ENCODE results near the gene FDX1. TPM values are rescaled to one million over a fixed set of nuclear protein-coding genes. Genes with fewer than 3 reads are reported as not detected.

FDX1 gene
- polyA plus RNA-seq, 3 donors, result 3.9 to 20.2 (median 12.8) TPM

DNA sequence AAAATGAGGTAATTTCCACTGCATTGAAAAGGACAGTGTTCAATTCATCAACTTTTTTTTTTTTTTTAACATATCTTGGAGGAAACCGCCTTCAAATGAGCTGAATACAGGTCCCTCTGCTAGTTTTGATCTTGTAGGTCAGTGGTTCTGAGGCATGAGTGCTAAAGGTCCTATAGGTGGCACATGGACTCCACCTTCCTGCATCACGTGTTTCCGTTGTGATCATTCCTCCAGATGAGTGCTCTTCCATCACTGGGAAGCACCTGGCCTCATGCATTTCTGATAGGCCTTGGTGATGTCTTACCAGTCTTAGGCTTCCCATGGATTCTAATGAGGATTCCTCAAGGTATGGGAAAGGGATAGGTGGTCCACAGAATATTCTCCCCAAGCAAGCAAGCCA lies 37.8 kb downstream of the FDX1 start:
- Mint-ChIP-seq H3K36me3 (peaks cover 19 to 23% of the 10 kb centered on the region in 2 donors), H3K27ac (no peak overlapping the region), H3K4me1 (no peaks in the 10 kb centered on the region), H3K4me3 (no peak overlapping the region), H3K9me3 (peaks cover 0 to 3% (median 0%) of the 10 kb centered on the region in 7 donors), H3K27me3 (ENCODE audit: low read depth in 3 of 3) (no peaks in the 10 kb centered on the region)
- no peak overlapping the region for H2AFZ ChIP-seq (ENCODE audit: insufficient read depth, low read depth, low read length, poor library complexity, severe bottlenecking)
- H3K79me2 ChIP-seq (ENCODE audit: insufficient read depth, low read length), result no peaks in the 10 kb centered on the region
- no peak overlapping the region for H3K4me3 ChIP-seq (replicated peaks in 1 of 3; ENCODE audit: low read depth in 2 of 3, low read length in 3 of 3)
- intact Hi-C loops (cut with micrococcal nuclease), result loop anchor here (10.0 kb wide), 1 partner anchor 767 kb away; no protein-coding TSS in a partner anchor
- no peaks in the 10 kb centered on the region for H3K27me3 ChIP-seq (ENCODE audit: control insufficient read depth in 2 of 2, insufficient read depth in 2 of 2, low read length in 2 of 2)
- WGBS (ENCODE audit: insufficient coverage), result 100% methylated on average over 2 of the region's 3 CpGs
- no peaks in the 10 kb centered on the region for H3K4me1 ChIP-seq (ENCODE audit: control insufficient read depth in 1 of 2, insufficient read depth in 2 of 2, low read length in 2 of 2)
- TF ChIP-seq, protein P1, sequence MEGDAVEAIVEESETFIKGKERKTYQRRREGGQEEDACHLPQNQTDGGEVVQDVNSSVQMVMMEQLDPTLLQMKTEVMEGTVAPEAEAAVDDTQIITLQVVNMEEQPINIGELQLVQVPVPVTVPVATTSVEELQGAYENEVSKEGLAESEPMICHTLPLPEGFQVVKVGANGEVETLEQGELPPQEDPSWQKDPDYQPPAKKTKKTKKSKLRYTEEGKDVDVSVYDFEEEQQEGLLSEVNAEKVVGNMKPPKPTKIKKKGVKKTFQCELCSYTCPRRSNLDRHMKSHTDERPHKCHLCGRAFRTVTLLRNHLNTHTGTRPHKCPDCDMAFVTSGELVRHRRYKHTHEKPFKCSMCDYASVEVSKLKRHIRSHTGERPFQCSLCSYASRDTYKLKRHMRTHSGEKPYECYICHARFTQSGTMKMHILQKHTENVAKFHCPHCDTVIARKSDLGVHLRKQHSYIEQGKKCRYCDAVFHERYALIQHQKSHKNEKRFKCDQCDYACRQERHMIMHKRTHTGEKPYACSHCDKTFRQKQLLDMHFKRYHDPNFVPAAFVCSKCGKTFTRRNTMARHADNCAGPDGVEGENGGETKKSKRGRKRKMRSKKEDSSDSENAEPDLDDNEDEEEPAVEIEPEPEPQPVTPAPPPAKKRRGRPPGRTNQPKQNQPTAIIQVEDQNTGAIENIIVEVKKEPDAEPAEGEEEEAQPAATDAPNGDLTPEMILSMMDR (IDR thresholded peaks at IDR 0.05), result no peak
- no peaks in the 10 kb centered on the region for H4K20me1 ChIP-seq (ENCODE audit: insufficient read depth, low read length)
- peaks cover 5 to 21% of the 10 kb centered on the region in 2 donors for H3K36me3 ChIP-seq (replicated peaks in 1 of 2; ENCODE audit: control insufficient read depth in 1 of 2, insufficient read depth in 2 of 2, low read length in 2 of 2)
- no peak overlapping the region for H3K27ac ChIP-seq (ENCODE audit: low read depth in 1 of 2, low read length in 2 of 2)
- DNase-seq, result no peak
- H3K9ac ChIP-seq (ENCODE audit: insufficient read depth, low read length, poor library complexity, severe bottlenecking), result no peak overlapping the region
- no peaks in the 10 kb centered on the region for H3K9me3 ChIP-seq (replicated peaks in 1 of 2; ENCODE audit: control insufficient read depth in 1 of 2, insufficient read depth in 1 of 2, low read length in 2 of 2)
- H3K4me2 ChIP-seq (replicated peaks; ENCODE audit: extremely low read depth, low read length, poor library complexity, severe bottlenecking), result no peak overlapping the region

DNA sequence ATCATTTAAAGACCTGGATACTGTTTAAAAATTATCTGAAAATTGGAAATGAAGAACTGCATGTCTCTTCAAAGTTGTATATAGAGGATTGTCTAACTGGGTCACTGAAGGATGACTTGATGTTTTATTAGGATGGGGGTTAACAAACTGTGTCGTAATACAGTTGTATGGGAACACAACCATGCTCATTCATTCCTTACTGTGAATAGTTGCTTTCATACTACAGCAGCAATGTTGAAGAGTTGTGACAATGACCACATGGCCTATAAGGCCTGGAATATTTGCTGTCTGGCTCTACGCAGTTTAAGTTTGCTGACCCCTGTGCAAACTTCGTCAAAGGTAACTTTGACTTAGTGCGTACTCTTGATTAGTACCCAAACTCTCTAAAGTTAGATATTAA lies 38.4 kb downstream of the FDX1 start:
- Histone ChIP-seq H3K27me3 (ENCODE audit: control insufficient read depth in 2 of 2, insufficient read depth in 2 of 2, low read length in 2 of 2) (no peaks in the 10 kb centered on the region), H3K36me3 (replicated peaks in 1 of 2; ENCODE audit: control insufficient read depth in 1 of 2, insufficient read depth in 2 of 2, low read length in 2 of 2) (peaks cover 5 to 17% of the 10 kb centered on the region in 2 donors), H3K9ac (ENCODE audit: insufficient read depth, low read length, poor library complexity, severe bottlenecking) (no peak overlapping the region), H3K4me2 (replicated peaks; ENCODE audit: extremely low read depth, low read length, poor library complexity, severe bottlenecking) (no peak overlapping the region), H3K4me3 (replicated peaks in 1 of 3; ENCODE audit: low read depth in 2 of 3, low read length in 3 of 3) (no peak overlapping the region), H4K20me1 (ENCODE audit: insufficient read depth, low read length) (no peaks in the 10 kb centered on the region), H3K79me2 (ENCODE audit: insufficient read depth, low read length) (no peaks in the 10 kb centered on the region), H3K27ac (ENCODE audit: low read depth in 1 of 2, low read length in 2 of 2) (no peak overlapping the region), H3K4me1 (ENCODE audit: control insufficient read depth in 1 of 2, insufficient read depth in 2 of 2, low read length in 2 of 2) (no peaks in the 10 kb centered on the region), H3K9me3 (replicated peaks in 1 of 2; ENCODE audit: control insufficient read depth in 1 of 2, insufficient read depth in 1 of 2, low read length in 2 of 2) (no peaks in the 10 kb centered on the region), H2AFZ (ENCODE audit: insufficient read depth, low read depth, low read length, poor library complexity, severe bottlenecking) (no peak overlapping the region)
- no CpG with 5 or more reads among the region's 4 CpGs for WGBS (ENCODE audit: insufficient coverage)
- Mint-ChIP-seq H3K4me1 (no peaks in the 10 kb centered on the region), H3K27me3 (ENCODE audit: low read depth in 3 of 3) (no peaks in the 10 kb centered on the region), H3K9me3 (peaks cover 0 to 3% (median 0%) of the 10 kb centered on the region in 7 donors), H3K4me3 (no peak overlapping the region), H3K27ac (no peak overlapping the region), H3K36me3 (peaks cover 17 to 23% of the 10 kb centered on the region in 2 donors)
- intact Hi-C loops (cut with micrococcal nuclease), result loop anchor here (10.0 kb wide), 1 partner anchor 767 kb away; no protein-coding TSS in a partner anchor
- DNase-seq, result no peak
- TF ChIP-seq, protein P1 (IDR thresholded peaks at IDR 0.05), result no peak

Measured in CD14-positive monocyte (primary cell).